Measurements from ENCODE around the gene VWDE.

The VWDE gene

DNA sequence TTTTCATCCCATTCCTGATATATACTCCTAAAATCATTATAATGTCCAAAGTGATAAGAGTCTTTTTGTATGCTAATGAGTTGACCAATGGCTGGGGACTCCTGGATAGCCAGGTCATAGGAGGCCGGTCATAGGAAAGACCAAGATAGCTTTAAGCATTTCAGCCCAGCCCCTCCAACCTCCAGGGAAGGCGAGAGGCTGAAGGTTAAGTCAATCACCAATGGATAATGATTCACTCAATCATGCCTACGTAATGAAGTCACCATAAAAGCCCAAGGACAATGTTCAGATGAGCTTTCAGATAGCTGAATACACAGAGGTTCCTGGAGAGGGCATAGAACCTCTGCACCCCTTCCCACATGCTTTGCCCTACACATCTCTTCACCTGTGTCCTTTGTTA is 75.7 kb downstream of the VWDE start:
- DNase-seq: no peak

DNA sequence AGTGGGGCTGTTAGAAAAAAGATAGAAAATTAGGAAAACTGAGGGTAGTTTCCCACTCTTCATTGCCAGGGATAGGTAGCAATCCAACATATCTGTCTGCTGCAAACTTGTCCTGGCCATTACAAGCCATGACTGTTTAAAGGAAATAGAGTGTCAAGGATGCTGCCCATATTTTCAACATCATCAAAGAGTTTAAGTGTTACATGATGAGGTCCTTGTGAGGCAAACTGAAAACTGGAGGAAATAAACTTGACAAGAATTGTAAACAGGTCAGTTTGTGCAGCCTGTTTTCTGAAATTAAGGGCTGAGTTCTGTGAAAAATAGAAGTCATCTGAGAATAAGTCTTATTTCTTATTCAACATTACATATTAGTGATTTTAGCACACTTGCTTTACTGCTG is 78.0 kb downstream of the VWDE start:
- DNase-seq: no peak

DNA sequence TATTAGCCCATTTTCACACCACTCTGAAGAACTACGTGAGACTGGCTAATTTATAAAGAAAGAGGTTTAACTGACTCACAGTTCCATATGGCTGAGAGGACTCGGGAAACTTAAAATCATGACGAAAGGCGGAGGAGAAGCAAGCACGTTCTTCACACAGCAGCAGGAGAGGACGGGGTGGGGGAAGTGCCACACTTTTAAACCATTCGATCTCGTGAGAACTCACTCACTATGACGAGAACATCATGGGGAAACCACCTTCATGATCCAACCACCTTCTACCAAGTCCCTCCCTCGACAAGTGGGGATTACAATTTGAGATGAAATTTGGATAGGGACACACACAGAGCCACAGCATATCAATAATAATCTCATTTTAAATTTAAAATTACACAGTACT is 80.2 kb downstream of the VWDE start:
- DNase-seq: no peak

DNA sequence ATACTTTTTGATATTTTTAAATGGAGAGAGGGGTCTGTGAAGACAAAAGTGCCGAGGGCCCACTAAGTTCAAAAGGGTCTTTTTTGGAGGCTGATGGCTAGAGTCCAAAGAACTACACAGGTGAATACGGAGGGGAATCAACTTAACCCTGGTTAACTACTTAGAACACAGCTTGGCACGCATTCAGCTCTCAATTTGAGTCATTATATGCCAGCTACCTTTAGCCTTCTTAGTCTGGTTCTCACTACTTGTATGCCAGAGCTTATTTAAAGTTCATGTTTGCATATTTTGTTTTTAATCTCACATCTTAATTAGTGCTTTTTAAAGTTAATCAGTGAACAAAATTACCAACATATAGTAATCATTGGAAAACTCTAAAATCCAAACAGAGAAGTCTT is 80.8 kb downstream of the VWDE start:
- DNase-seq: no peak

DNA sequence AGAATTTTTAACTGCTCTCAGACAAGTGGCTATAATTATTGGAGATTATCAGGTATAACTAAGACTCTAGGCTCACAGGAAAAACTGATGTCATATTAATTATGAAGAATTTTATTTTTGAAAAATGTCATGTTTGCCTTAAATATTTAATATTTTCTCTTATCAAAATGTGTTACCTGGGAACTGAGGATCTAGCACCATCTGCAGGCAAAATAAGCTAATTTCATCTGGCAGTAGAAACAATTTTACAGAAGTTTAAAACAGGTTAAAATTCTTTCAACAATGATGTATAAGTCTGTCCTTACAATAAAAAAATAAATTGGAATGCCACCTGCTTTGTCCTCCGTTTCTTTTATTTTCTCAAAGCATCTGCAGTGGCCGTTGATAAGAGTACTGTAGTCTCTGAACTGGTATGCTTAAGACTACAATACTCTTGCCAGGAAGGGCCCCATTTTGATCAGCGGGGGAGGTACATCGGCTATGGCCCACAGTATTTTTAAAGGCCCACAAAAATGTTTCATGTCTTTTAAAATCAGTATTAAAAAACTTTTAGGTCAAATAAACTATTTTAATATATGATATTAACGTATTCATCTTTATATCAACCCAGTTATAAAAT is 81.3 kb downstream of the VWDE start:
- no peak for DNase-seq

DNA sequence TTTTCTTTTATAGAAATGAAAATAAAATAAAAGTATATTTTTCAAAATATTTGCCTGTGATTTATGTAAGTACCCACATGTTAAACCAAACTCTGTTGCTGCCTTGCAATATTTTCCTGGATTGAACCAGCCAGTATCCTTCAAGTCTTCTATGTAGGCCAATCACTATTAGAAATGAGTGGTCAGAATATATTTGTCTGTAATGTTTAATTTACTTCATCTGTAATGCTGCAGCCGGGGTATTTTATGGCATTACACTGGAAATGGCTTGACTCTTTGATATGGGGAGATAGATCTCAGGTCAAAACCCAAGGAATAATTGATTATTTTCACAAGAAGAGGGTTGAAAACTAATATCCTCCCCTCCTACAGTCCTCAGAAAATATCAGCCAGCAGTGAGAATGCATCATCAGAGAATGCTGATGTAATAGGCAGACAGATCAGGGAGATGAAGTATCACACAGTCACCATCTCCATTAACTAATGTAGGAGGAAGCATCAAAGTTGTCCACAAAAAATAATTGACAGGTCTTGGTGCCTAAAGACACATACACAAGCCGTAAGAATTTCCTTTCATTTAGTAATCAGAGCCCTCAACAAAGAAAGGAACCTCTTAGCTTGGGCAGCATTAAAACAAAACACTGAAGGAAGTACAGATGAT is 82.5 kb downstream of the VWDE start:
- DNase-seq: no peak

DNA sequence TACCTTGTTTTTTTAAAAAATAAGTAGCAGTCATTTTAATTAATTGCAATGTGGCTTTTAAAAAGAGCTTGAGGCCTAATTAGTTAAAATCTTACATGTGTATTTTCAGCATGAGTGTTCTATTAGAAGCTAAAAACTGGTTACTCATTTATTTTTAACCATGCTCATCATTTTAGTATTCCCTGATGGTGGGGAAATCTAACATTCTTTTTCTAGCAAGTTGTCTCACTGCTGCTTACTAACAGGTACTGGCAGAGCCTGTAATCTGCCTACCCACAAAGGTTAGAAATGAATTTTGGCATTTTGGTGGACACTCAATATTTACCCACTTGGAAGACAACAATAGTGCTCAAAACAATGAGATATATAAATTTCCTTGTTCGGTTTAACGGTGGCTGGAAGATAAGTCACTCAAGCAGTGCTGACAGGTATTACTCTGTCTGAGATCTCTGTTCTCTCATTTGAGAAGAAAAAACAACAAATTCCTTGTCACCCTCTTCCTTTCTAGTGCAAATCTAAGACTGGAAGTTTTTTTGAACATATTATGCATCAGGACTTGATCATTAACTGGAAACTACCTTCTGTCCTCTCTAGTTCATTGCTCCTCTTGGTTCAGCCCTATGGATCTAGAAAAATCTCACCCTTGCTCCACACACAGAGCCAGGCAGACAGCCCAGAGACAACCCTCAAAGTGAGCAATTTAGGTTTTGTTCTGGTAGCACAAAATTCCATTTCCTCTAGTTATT is 83.3 kb downstream of the VWDE start:
- DNase-seq: no peak

DNA sequence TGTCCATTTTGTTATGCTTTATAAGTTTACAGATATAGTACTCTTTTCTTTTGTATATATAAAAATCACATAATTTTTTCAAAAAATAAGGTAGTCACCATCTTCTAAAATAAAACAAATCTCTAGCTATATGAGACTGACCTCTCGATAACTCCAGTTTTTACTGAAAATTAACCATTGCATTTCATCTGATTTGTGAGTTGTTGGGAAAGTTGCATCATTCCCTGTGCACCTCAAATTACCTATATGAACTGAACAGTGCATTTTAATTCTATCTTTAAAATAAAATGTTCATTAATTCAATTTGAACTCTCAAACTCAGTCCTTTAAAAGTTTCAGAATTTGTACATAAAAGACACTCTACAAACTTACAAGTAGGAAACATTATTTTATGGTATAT is 86.0 kb downstream of the VWDE start:
- no peak for DNase-seq

DNA sequence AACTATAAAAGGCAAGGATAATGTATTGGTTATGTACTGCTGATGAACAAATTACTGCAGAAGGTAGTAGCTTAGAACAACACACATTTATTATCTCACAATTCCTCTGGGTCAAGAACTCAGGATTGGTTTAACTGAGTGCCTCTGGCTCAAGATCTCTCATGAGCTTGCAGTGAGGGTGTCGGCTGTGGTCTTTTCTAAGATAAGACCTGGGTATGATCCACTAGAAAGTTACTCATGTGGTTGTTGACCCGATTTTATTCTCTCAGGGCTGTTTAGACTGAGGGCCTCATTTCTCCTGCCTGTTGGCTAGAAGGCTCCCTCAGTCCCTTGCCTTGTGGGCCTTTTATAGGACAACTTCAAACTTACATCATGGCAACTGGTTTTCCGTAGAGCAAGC is 86.7 kb downstream of the VWDE start:
- no peak for DNase-seq

DNA sequence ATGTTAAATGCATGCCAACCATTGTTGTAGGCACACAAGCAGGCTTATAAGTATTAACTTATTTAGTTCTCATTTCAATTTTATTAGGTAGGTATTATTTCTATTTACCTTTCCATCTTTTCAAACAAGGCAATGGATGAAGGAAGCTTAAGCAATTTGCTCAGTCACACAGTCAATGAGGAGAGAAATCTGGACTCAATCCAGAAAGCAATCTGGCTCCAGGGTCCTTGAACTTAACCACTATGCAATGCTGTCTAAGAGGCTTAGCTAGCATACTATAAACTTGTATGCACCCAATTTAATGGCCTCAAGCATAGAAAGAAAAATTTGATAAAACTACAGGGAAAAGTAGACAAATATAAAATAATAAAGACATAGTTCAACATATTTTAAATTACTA is 88.6 kb downstream of the VWDE start:
- DNase-seq: no peak

DNA sequence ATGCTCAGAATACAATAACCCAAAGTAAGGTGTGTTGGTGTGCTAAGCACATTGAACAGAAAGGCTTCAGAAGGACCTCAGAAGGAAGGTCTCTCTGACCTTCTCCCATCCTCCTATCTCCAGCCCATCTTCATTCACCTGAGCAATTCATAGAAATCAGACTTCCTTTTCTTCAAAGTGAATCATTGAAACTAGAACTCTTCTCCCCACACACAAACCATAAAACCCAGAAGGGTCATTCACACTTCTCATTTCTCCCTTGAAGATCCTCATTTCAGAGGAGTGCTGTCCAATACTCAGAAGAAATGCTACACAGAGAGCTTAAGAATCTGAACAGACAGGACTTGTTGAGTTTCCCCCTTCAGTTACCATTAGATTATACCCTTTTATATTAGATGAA is 89.5 kb downstream of the VWDE start:
- DNase-seq: no peak

DNA sequence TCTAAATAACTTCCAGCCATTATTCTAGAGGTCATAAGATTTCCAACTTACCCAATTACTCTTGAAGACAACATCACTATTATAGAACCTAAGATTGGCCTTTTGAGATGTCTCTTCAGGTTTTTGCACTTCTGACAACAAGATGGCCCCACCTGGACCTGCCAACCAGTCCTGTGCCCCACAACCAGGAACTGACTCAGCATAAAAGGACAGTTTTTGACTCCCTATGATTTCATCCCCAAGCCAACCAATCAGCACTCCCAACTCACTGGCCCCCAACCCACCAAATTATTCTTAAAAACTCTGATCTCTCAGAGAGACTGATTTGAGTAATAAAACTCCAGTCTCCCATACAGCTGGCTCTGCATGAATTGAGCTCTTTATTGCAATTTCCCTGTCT is 98.2 kb downstream of the VWDE start:
- DNase-seq: no peak

DNA sequence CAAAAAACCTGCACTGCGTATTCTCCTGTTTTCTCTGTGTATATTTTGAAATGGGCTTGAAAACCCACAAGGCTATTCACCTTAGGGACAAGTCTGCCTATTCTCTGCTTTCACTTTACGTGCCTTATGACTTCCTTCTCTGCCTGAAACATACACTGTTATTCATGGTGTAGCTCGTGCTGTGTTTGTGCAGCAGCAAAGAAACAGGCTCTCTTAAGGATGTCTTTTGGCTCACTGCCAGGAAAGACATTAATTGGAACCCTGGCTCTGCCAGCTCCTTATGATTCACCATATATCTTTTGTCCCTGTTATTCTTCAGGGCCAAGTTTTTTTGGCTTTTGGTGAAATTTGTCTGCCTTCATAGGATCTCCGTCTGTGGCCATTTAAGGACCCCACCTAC is 100.2 kb downstream of the VWDE start:
- DNase-seq: no peak

DNA sequence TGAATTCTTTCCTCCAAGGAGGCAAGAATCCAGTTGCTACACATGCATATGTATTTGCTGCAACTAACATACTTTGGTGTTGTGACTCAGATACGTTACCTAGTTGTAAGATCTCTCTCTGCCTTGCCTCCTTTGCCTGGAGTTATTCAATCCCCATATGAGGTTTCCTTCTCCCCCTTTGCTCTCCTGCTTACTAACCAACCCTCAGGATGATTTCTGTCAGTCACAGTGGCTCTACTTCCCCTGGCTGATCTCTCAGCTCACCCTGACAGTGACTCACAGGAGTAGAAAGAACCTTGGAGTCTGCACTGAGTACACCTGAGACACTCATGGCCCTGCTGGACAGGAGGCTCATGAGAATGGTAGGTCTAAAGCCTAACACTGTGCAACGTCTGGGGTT is 100.6 kb downstream of the VWDE start:
- no peak for DNase-seq

DNA sequence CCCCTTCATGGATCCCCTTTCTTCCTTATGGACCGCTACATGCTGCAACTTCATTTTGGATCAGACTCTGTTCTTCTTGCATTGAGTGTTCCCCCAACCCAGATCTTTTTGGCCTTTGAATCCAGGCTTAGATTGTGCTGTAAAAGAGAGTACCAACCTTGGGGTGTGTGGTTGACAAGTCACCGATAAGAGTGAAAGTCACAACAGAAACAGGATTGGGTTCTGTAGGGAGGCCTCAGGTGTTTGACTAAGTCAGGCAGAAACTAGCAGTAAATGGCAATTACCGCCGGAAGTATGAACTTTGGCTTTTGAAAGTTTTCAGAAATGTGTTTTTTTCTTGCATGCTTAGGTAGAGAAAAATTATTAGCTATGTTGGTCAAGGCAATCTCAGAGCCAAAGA is 103.2 kb downstream of the VWDE start:
- DNase-seq: no peak

DNA sequence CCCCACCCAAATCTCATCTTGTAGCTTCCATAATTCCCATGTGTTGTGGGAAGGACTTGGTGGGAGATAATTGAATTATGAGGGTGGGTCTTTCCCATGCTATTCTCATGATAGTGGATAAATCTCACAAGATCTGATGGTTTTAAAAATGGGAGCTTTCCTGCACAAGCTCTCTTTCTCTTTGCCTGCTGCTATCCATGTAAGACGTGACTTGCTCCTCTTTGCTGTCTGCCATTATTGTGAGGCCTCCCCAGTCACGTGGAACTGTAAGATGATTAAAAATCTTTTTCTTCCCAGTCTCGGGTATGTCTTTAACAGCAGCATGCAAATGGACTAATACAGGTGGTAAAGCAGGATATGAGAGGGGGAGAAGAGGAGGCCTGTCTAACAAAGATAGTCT is 104.3 kb downstream of the VWDE start:
- no peak for DNase-seq

DNA sequence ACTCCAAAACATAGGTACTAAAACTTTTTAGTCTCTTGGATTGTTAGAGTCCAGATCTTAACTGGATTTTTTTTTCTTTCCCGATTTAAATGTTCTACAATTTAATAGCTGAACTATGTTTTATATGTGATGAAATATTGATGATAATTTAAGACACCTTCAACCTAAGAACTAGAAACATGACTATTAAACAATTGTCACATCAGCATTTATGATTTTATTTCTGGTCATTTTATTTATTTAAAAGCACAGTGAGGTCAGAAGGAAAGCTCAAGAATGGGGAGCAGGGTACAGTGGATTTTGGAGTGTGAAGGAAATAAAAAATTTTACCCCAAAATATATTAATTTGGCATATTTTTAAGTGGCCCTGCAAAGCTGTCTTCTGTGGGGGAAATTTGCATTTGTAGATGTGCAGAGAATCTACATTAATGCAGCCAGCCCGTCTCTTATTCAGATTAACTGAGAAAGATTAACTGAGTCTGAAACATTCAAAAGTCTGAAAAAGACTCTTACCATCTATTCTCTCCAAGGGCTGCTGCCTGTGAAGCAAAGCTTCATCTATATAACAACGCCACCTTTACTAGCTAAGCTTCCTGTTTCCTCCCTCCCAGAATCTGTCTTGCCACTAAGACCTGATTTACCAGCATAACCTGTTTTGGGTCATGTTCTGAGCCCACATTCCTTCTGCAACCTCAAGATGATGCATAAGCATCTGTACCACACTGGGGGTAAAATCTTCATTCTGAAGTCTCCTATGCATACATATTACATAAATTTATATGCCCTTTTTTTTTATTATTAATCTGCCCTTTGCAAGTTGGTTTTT is 106.2 kb downstream of the VWDE start:
- DNase-seq: no peak

DNA sequence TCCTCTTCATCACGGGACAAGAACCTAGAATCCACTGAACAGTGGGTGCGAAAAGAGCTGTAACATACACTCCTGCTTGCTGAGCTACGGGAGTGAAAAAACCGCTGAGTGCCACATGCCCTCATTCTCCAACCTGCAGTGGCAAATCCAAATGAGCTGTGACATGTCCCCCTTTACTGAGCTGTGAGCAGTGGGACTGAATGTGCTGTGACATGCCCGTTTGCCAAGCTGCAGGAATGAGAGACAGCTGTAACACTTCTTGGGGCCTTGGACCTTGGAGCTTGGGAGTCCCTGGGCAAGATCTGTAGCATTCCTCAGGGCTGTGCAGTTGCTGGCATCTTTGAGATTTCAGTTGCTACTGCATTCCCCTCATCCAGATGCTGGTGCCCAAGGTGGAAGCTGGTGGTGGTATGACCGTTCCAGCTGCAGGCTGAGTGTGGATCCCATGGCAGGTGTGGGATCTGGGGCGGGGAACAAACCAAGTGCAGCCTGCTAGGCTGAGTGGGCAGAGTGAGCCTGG is 107.6 kb downstream of the VWDE start:
- DNase-seq: no peak

DNA sequence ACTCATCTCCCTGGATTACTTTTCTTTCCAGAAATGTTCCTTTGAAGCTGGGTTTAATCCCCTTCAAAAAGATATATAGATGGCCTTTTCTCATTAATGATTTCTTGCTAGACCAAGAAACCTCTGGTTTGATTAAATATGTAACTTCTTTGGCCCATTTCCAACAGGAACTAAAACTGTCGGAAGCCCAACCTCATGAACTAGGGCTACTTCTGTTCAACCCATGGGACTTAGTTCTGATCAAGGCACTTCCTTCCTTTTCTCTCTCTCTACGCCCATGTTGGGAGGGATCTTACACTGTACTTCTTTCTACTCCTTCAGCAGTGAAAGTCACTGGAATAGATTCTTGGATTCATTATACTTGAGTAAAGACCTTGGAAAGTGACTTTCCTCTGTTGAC is 109.0 kb downstream of the VWDE start:
- DNase-seq: no peak

DNA sequence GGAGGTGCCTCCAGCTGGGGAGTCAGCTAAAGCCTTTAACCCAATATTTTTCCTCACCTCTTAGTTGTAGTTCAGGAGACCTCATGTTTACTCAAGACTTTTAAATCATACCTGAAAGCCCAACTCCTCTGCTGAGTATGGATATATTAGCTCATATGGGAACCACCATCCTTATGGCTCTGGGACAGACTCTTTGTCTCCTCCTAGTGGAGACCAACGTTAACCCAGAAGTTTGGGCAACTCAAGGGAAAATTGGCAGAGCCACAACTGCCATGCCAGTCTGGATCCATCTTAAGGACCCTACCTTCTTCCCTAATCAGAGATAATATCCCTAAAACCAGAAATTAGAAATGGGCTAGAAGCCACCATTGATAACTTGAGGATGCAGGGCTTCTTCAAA is 111.8 kb downstream of the VWDE start:
- DNase-seq: no peak

DNA sequence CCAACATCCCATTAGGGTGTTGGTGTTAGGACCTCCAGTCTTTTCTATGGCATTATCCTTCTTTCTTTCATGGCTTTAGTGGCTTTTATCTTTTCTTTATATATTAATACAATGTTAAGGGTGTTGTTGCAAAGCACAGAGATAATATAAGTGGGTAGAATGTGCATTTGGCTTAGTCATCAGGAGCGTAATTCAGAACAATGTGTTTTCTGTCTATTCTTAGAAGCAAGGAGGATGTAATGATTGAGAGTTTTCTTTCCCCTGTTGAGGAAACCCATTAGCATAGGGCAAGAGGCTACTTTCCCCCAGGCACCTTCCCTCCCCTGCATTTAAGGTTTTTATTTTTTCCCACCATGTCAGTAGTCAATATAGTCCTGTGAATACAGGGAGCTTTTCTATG is 112.9 kb downstream of the VWDE start:
- DNase-seq: no peak

DNA sequence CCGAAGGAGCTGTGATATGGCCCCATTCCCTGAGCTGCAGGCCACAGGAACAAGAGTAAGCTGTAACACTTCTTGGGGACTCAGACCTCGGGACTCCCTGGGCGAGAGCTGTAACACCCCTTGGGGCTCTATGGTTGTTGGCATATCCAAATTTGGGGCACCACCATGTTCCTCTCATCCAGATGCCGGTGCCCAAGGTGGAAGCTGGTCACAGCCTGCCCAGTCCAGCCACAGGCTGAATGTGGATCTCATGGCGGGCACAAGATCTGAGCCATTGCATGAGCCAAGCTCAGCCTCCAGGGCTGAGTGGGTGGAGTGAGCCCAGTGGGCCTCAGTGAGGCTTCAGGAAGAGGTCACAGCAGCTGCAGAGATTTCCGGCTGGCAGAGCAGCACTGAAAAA is 113.7 kb downstream of the VWDE start:
- no peak for DNase-seq

DNA sequence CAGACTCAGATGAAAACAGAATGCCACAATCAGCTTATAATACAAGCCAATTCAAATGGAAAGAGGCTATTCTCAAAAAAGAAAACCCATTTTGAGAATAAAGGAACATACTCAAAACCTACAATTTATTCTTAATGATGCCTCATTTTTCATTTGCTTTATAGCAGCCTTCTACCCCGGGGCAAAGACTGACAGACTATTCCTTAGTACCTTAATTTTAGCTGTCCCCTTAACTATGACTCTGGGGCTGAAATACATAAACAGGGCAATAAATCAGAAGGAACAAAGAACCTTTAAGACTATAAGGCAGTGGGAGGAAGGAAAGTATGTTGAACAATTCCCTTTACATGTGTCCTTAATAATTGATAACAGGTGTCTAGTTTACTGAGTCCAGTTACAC is 115.8 kb downstream of the VWDE start:
- no peak for DNase-seq

Measured in activated T-cell treated with anti-CD3 and anti-CD28 coated beads, Interleukin-2, amount 50 U/mL, for 48 hours (primary cell).